ENCODE data around the gene ZNF417. TPM values are rescaled to one million over a fixed set of nuclear protein-coding genes. Genes with fewer than 3 reads are reported as not detected.
"Not testable (repeated sequence)": the region's sequence is repeated elsewhere in the genome, so short reads cannot be mapped to it uniquely, and the experiment has no call there.

The ZNF417 gene
- polyA plus RNA-seq, 6 donors from 2014 or later = 0.80 to 6.4 (median 2.1) TPM

DNA sequence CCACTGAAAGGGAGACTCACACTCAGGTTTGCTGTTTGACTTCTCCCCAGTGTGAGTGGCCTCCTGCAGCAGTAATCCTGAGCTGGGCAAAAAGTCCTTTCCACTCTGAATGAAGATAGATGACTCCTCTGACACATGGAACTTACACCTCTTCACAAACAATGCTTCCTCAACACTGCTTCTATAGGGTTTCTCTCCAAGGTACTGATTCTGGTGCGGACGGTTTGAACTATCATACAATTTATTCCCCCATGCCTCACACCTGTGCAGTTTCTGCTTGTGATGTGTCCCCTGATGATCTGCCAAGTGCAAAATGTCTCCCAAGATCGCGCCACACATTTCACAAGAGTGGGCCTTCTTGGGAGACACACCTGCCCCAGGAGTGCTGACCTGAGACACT lies 11.2 kb upstream of the ZNF417 start:
- Mint-ChIP-seq H3K27me3 (no peaks in the 10 kb centered on the region), H3K4me1 (peaks cover under 1 to 3% (median under 1%) of the 10 kb centered on the region in 3 donors), H3K9me3 (peaks cover 4 to 45% (median 39%) of the 10 kb centered on the region in 7 donors), H3K4me3 (no peak overlapping the region), H3K27ac (peak overlapping the region in 1 of 6 donors; percentile 30), H3K36me3 (peaks cover 35 to 44% of the 10 kb centered on the region in 2 donors)
- DNase-seq = no peak
- ATAC-seq (ENCODE audit: low read depth in 2 of 2) = no peak

DNA sequence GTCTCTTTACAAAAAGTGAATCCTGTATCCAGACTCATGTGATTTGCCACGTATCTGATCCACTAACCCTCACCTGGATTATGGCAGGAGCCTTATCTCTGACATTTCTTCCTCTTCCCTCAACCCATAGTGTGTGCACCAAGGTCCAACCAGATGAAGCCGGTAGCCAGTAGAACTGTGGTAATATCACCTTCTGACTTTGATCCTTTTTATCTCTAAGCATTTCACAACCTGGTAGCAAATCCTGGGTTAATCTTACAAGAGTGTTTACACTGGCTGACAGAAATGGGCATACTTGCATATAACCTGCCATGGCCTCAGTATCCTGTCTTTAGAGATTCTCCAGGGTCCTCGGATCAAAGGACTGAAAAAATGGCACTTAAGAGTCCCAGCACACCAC lies 1.9 kb downstream of the ZNF417 start:
- peaks cover 35 to 49% (median 48%) of the 10 kb centered on the region in 3 donors for H3K4me1 Mint-ChIP-seq
- ATAC-seq (ENCODE audit: low read depth in 2 of 2) (no peak), DNase-seq (no peak)
- H3K36me3 Mint-ChIP-seq = peaks cover 10 to 30% of the 10 kb centered on the region in 2 donors
- H3K27me3 Mint-ChIP-seq = no peaks in the 10 kb centered on the region
- H3K4me3 Mint-ChIP-seq = peak overlapping the region in 7 of 8 donors; percentile 72 to 99 (median 96)
- H3K9me3 Mint-ChIP-seq = peaks cover 0 to 5% (median 0%) of the 10 kb centered on the region in 7 donors
- peak overlapping the region in 4 of 6 donors; percentile 35 to 98 (median 96) for H3K27ac Mint-ChIP-seq

DNA sequence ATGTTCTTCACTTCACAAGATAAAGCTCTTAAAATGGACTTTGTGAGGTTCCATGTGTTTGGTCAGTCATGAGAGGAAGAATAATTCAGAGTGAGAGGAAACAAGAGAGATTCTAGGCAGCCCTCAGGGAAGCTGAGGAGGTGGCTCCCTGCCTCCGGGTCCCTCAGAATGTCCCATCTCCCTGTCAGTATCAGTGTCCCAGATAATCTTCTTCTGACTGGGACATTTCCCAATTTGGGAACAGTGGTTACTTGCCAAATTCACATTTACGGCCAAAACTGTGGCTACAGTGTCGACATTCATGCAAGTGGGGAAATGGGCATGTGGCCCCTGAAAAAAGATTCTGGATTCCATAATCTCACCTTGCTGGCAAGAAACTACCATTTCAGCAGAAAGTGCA lies 9.0 kb downstream of the ZNF417 start:
- H3K4me3 Mint-ChIP-seq = no peak overlapping the region
- peaks cover 9 to 32% (median 17%) of the 10 kb centered on the region in 3 donors for H3K4me1 Mint-ChIP-seq
- peak overlapping the region in 1 of 6 donors; percentile 86 for H3K27ac Mint-ChIP-seq
- peaks cover 10 to 20% of the 10 kb centered on the region in 2 donors for H3K36me3 Mint-ChIP-seq
- no peaks in the 10 kb centered on the region for H3K9me3 Mint-ChIP-seq
- ATAC-seq (ENCODE audit: low read depth in 2 of 2) (no peak), DNase-seq (no peak)
- no peaks in the 10 kb centered on the region for H3K27me3 Mint-ChIP-seq

DNA sequence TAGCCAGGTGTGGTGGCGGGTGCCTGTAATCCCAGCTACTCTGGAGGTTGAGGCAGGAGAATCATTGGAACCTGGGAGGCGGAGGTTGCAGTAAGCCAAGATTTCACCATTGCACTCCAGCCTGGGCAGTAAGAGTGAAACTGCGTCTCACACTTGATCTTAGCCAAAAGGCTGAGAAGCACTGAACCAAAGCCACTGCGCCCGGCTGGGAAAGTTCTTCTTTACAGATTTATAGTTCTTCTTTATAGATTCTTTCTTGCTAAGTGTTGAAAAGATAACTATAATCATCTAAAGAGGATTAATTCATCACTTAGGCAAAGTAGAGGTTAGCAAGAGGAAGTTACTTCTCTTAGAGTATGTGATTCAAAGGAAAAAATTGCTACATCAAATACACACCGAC lies 11.1 kb downstream of the ZNF417 start:
- H3K36me3 Mint-ChIP-seq = peaks cover 0 to 7% of the 10 kb centered on the region in 2 donors
- ATAC-seq (ENCODE audit: low read depth in 2 of 2) (peak; percentile 28), DNase-seq (no peak)
- H3K4me1 Mint-ChIP-seq = peaks cover 4 to 23% (median 7%) of the 10 kb centered on the region in 3 donors
- H3K9me3 Mint-ChIP-seq = no peaks in the 10 kb centered on the region
- H3K4me3 Mint-ChIP-seq = peak overlapping the region in 1 of 8 donors; percentile 35
- H3K27me3 Mint-ChIP-seq = no peaks in the 10 kb centered on the region
- peak overlapping the region in 3 of 6 donors; percentile 13 to 68 (median 14) for H3K27ac Mint-ChIP-seq

DNA sequence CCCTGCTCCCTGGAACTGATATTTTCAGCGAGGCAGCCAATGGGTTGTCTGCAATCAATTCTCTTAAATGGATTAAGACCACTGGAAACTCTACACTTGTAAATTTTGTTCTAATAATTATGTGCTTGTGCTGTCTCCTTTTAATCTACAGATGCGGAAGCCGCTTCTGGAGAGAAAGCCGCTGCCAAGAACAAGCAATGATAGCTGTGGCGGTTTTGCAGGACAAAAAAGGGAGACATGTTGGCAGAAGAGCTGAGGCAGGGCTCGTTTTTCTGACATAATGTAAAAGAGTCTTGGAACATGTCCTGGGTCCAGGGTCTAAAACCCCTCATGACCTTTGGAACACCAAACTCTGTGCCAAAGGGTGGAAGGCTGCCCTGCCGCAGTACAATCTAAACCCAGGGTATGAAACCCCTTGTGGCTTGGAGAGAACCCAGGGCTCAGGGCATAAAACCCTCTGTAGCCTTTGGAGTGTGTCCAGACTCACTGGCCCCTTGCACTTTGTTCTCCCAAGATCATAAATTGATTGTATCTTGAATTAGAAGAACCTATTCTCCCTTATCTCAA lies 12.7 kb downstream of the ZNF417 start:
- H3K4me3 Mint-ChIP-seq = no peak overlapping the region
- ATAC-seq (ENCODE audit: low read depth in 2 of 2) (no peak), DNase-seq (no peak)
- H3K4me1 Mint-ChIP-seq = peaks cover 4 to 23% (median 7%) of the 10 kb centered on the region in 3 donors
- peaks cover 0 to 7% of the 10 kb centered on the region in 2 donors for H3K36me3 Mint-ChIP-seq
- H3K27ac Mint-ChIP-seq = no peak overlapping the region
- H3K27me3 Mint-ChIP-seq = no peaks in the 10 kb centered on the region
- H3K9me3 Mint-ChIP-seq = no peaks in the 10 kb centered on the region

DNA sequence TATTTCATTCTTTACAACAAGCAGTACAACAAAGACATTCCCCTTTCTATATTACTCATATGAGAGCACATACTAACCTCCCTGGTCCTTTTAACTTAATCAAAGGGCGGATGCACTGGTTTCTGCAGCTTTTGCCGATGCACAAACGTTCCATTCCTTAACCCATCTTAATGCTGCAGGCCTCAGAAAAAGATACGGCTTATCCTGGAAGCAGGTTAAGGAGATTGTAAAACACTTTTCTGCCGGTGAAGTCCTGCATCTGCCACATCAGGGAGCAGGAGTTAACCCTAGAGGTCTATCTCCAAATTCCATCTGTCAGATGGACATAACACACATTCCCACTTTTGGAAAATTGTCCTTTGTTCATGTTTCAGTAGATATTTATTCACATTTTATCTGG lies 16.1 kb downstream of the ZNF417 start:
- H3K36me3 Mint-ChIP-seq = no peaks in the 10 kb centered on the region
- DNase-seq = no peak
- H3K27me3 Mint-ChIP-seq = no peaks in the 10 kb centered on the region
- peaks cover 4 to 13% (median 7%) of the 10 kb centered on the region in 3 donors for H3K4me1 Mint-ChIP-seq
- H3K27ac Mint-ChIP-seq = no peak overlapping the region
- no peak overlapping the region for H3K4me3 Mint-ChIP-seq
- ATAC-seq (ENCODE audit: low read depth in 2 of 2) = no peak
- no peaks in the 10 kb centered on the region for H3K9me3 Mint-ChIP-seq

DNA sequence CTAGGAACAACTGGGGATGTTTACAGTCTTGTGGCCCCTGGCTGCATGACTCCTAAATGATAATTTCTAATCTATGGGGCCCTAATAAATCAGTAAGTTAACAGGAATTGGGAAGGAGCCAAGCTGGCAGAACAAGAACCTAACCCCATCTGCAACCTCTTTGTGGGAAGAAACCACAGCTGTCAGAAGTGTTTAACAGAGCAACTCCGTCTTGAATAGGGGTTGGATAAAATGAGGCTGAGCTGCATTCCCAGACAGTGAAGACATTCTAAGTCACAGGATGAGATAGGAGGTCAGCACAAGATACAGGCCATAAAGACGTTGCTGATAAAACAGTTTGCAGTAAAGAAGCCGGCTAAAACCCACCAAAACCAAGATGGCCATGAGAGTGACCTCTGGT lies 25.7 kb downstream of the ZNF417 start:
- Mint-ChIP-seq H3K4me3 (peak overlapping the region in 1 of 8 donors; percentile 59), H3K36me3 (peaks cover 11 to 17% of the 10 kb centered on the region in 2 donors), H3K4me1 (peaks cover 21 to 36% (median 31%) of the 10 kb centered on the region in 3 donors)
- not testable (repeated sequence) for DNase-seq; H3K9me3 Mint-ChIP-seq; H3K27ac Mint-ChIP-seq; ATAC-seq (ENCODE audit: low read depth in 2 of 2); H3K27me3 Mint-ChIP-seq

DNA sequence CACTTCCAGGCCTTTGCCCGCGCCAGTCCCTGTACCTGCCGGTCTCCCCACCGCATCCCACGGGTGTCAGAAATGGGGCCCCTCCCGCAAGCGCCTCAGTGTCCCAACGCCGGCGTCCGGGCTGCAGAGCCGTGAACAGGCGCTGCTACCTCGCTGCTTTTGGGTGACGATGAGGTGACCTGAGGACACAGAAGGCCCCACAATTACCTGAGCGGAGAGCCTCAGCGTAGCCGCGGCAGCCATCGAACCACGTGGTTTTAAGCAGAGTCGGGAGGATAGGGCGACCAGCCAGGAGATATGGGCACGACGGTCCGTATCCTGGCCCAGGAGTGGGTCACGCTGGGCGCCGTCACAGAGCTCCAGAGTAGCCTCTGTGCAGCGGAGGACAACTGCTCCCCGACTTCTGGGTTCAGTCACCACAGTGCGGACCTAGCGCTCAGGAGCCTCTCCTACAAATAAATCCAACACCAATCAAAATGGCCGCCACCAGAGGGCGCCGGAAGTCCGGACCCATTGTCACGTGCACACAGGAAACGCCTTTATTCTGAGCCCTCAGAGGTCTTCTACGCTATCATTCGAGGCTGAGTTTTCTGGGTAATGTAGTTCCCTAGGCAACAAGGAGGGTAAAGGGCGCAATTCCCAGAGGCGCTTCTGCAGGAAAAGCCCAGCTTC lies 27.7 kb downstream of the ZNF417 start, which contains the start of gene ZNF814:
TSS of gene ZNF814 (minus strand) at position 478 of the 672 bp plus-strand sequence. CDS start at position 243, 235 bp downstream.
- peaks cover 21 to 53% (median 45%) of the 10 kb centered on the region in 3 donors for H3K4me1 Mint-ChIP-seq
- H3K27me3 Mint-ChIP-seq = no peaks in the 10 kb centered on the region
- H3K9me3 Mint-ChIP-seq = peaks cover 0 to 9% (median 0%) of the 10 kb centered on the region in 7 donors
- DNase-seq (peak; percentile 86), ATAC-seq (ENCODE audit: low read depth in 2 of 2) (peak; percentile 94)
- H3K36me3 Mint-ChIP-seq = peaks cover 11 to 17% of the 10 kb centered on the region in 2 donors
- H3K27ac Mint-ChIP-seq = peak within 1 kb of the TSS; percentile 79 to 97 (median 94)
- peak within 1 kb of the TSS; percentile 90 to 99 (median 96) for H3K4me3 Mint-ChIP-seq

DNA sequence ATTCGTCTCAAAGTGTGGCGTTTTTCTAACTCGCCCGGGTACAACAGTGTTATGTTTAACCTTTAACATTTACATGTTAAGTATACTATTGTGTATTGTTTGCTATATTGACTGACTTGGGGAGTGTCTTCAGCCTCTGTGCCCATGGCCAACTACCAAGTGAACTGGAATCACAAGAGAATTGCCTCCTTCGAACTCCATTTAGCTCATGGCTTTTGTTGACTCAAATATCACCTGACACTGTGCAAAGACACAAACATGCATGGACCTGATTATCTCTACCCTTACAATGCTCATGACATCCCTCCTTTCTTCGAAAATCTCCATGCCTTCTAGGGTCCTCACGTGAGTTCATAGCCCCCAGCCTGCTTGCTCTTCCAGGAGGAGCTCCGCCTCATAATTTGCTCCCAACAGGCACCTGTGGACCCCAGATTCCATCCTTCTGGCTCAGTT lies 28.3 kb downstream of the ZNF417 start:
- ATAC-seq (ENCODE audit: low read depth in 2 of 2) (no peak), DNase-seq (no peak)
- peaks cover 21 to 56% (median 45%) of the 10 kb centered on the region in 3 donors for H3K4me1 Mint-ChIP-seq
- H3K27ac Mint-ChIP-seq = peak overlapping the region; percentile 79 to 97 (median 94)
- peak overlapping the region; percentile 90 to 99 (median 96) for H3K4me3 Mint-ChIP-seq
- H3K27me3 Mint-ChIP-seq = no peaks in the 10 kb centered on the region
- peaks cover 11 to 17% of the 10 kb centered on the region in 2 donors for H3K36me3 Mint-ChIP-seq
- peaks cover 0 to 9% (median 0%) of the 10 kb centered on the region in 7 donors for H3K9me3 Mint-ChIP-seq

DNA sequence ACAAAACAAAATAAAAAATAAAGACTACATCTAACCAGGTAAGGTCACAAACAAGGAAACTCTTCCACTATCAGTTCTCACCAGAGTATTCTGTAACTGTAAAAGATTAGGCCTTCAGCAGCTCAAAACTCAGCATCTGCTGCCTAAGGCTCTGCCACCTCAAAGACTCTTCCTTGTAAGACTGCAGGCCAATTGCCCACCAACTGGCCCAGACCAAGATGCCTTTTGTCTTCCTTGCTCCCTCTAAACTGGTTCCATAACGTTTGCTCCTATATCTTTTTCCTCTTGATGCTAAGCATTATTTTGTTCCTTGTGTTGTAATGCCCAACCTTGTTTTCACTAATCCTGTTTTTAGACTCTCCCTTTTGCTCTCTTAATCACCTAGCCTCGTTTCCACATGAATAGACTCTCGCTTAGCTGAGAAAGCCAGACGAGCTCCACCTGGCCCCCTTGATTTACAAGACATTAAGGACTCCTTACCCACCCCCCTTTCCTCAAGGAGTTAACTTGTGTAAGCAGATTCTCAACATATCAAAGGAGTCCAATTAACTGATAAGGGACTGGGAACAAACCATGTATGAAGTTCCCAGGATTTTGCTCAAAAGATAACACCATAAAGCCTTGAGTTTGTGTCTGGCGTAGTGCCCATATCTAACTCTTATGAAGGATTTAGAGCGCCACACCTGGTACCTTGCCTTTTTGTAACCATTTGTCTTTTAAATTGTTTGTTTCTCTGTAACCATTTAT lies 29.0 kb downstream of the ZNF417 start:
- DNase-seq (no peak), ATAC-seq (ENCODE audit: low read depth in 2 of 2) (no peak)
- H3K27ac Mint-ChIP-seq = peak overlapping the region in 4 of 6 donors; percentile 12 to 97 (median 94)
- H3K4me1 Mint-ChIP-seq = peaks cover 21 to 60% (median 45%) of the 10 kb centered on the region in 3 donors
- no peaks in the 10 kb centered on the region for H3K27me3 Mint-ChIP-seq
- H3K4me3 Mint-ChIP-seq = peak overlapping the region; percentile 90 to 99 (median 96)
- peaks cover 0 to 9% (median 0%) of the 10 kb centered on the region in 7 donors for H3K9me3 Mint-ChIP-seq
- H3K36me3 Mint-ChIP-seq = peaks cover 11 to 17% of the 10 kb centered on the region in 2 donors

DNA sequence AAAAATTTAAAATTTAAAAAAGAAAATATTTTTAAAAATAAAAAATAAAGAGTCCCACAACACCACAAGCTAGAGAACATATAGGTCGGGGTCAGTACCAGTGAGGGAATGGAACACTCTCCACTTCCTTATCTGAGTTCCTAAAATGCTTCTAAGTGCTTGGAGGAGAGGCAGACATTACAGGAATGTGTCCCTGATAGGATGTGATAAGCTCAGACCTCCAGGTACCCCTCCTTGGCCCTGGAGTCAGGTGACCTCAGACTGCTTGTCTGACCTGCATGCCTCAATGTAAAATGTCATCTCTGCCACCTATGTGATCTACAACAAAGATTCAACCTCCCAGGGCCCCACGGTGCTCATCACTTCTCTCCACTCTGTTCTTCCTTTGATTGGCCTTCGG lies 30.3 kb downstream of the ZNF417 start:
- H3K9me3 Mint-ChIP-seq = peaks cover 0 to 9% (median 0%) of the 10 kb centered on the region in 7 donors
- peaks cover 11 to 17% of the 10 kb centered on the region in 2 donors for H3K36me3 Mint-ChIP-seq
- DNase-seq = no peak
- peak overlapping the region in 3 of 8 donors; percentile 53 to 69 (median 53) for H3K4me3 Mint-ChIP-seq
- H3K4me1 Mint-ChIP-seq = peaks cover 21 to 60% (median 45%) of the 10 kb centered on the region in 3 donors
- H3K27ac Mint-ChIP-seq = peak overlapping the region in 1 of 6 donors; percentile 86
- H3K27me3 Mint-ChIP-seq = no peaks in the 10 kb centered on the region
- ATAC-seq (ENCODE audit: low read depth in 2 of 2) = no peak

DNA sequence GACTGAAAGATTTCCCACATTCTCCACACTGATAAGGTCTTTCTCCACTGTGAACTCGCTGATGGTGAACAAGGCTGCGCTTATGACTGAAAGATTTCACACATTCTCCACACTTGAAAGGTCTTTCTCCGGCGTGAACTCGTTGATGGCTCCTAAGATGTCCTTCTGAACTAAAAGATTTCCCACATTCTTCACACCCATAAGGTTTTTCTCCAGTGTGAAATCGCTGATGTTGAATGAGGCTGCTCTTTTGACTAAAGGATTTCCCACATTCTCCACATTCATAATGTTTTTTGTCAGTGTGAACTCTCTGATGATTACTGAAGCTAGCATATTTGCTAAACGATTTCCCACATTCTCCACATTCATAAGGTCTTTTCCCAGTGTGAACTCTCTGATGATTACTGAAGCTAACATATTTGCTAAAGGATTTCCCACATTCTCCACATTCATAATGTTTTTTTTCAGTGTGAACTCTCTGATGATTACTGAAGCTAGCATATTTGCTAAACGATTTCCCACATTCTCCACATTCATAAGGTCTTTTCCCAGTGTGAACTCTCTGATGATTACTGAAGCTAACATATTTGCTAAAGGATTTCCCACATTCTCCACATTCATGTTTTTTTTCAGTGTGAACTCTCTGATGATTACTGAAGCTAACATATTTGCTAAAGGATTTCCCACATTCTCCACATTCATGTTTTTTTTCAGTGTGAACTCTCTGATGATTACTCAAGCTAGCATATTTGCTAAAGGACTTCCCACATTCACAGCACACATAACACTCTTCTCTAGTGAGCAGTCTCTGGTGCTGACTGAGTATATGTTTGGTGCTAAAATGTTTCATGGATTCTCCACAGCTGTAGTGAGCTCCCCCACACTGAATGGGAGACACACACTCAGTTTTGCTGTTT lies 42.3 kb downstream of the ZNF417 start:
- peak overlapping the region in 1 of 6 donors; percentile 74 for H3K27ac Mint-ChIP-seq
- not testable (repeated sequence) for ATAC-seq (ENCODE audit: low read depth in 2 of 2); H3K4me3 Mint-ChIP-seq; H3K27me3 Mint-ChIP-seq; DNase-seq
- H3K4me1 Mint-ChIP-seq = peaks cover 7 to 13% (median 9%) of the 10 kb centered on the region in 3 donors
- H3K9me3 Mint-ChIP-seq = peaks cover 5 to 65% (median 46%) of the 10 kb centered on the region in 7 donors
- peaks cover 42 to 47% of the 10 kb centered on the region in 2 donors for H3K36me3 Mint-ChIP-seq
